ENCODE data around the gene ZNRF1.
"Not testable (repeated sequence)": the region's sequence is repeated elsewhere in the genome, so short reads cannot be mapped to it uniquely, and the experiment has no call there.

ZNRF1 gene

DNA sequence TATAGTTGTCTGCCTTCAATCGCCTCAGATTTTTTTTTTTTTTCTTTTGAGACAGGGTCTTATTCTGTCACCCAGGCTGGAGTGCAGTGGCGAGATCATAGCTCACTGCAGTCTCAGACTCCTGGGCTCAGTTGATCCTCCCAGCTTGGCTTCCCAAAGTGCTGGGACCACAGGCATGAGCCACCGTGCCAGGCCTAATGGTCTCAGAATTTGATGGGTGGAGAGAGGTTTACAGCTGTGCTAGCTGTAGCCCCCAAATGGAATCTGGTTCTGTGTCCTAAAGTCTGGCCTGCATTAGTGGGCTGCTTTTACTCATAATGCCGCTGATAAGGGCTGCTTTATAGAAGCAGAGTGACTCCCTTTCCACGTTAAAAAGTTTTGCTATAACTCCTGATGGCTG is 5.1 kb downstream of the ZNRF1 start:
- DNase-seq: no peak

DNA sequence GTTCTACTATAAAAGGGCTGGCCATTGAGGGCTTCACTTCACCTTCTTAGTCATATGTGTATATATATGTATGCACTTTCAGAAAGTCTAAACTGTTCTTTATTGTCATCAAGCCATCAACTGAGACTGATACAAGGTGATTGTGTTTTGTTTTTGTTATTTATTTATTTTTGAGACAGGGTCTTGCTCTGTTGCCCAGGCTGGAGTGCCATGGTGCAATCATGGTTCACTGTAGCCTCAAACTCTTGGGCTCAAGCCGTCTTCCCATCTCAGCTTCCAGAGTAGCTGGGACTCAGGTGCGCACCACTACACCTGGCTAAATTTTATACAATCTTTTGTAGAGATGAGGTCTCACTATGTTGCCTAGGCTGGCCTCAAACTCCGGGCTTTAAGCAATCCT is 5.6 kb downstream of the ZNRF1 start:
- DNase-seq: no peak

GRCh38 chr16:75005697-75006096 is 6.9 kb downstream of the ZNRF1 start:
- no peak for DNase-seq

DNA sequence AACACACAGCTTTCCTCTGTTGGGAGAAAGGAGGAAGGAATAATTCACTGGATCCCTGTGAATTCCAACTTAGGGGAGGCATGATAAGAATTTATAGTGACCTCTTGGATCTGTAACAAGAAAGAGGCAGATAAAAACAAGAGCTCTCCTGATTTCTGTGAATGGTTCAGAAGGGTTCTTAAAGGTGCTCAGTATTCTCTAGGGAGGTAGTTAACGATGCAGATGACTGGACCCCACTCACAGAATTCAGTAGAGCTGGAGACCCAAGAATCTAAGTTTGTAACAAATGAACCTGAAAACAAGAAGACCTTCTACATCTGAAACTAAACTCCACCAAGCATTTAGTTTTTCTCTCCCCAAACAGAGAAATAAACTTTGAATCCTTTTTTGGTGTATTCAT is 8.6 kb downstream of the ZNRF1 start:
- DNase-seq: no peak

- no peak for DNase-seq
These were observed 11.6 kb downstream of the ZNRF1 start for GRCh38 chr16:75010427-75010826.

GRCh38 chr16:75011634-75012307 is 12.9 kb downstream of the ZNRF1 start:
- peak; percentile 75 for DNase-seq

- DNase-seq: peak; percentile 9
These were observed 13.7 kb downstream of the ZNRF1 start for GRCh38 chr16:75012380-75013081.

DNA sequence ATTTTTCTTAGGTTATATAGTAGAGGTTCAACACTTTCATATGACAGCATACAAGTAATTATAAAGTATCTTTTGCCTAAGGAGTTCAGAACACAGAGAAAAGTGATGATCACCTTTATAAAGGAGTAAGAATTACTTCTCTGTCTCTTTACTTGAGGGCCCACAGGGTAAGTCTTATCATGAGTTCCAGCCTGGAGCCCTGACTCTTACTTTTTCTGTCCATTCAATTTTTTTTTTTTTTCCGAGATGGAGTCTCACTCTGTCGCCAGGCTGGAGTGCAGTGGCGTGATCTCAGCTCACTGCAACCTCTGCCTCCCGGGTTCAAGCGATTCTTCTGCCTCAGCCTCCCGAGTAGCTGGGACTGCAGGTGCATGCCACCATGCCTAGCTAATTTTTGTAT is 14.3 kb downstream of the ZNRF1 start:
- DNase-seq: not testable (repeated sequence)

- no peak for DNase-seq
These were observed 15.5 kb downstream of the ZNRF1 start for GRCh38 chr16:75014318-75014717.

GRCh38 chr16:75016451-75017081 is 17.7 kb downstream of the ZNRF1 start:
- DNase-seq: not testable (repeated sequence)

- DNase-seq: no peak
These were observed 19.1 kb downstream of the ZNRF1 start for GRCh38 chr16:75017670-75018525.

DNA sequence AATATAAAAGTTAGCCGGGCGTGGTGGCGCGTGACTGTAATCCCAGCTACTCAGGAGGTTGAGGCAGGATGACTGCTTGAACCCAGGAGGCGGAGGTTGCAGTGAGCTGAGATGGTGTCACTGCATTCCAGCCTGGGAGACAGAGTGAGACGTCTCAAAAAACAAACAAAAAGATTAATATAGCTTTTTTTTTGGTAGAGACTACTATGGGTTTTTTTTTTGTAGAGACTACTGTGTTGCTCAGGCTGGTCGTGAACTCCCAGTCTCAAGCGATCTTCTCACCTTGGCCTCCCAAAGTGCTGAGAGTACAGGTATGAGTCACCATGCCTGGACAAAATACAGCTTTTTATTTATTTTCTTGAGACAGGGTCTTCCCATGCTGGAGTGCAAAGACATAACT is 20.2 kb downstream of the ZNRF1 start:
- DNase-seq: no peak

- DNase-seq: no peak
These were observed 20.8 kb downstream of the ZNRF1 start for GRCh38 chr16:75019586-75019985.

- DNase-seq: no peak
These were observed 22.6 kb downstream of the ZNRF1 start for GRCh38 chr16:75021410-75021809.

- DNase-seq: no peak
These were observed 23.7 kb downstream of the ZNRF1 start for GRCh38 chr16:75022567-75022966.

GRCh38 chr16:75023009-75023408 is 24.2 kb downstream of the ZNRF1 start:
- no peak for DNase-seq

GRCh38 chr16:75024182-75024581 is 25.4 kb downstream of the ZNRF1 start:
- no peak for DNase-seq

DNA sequence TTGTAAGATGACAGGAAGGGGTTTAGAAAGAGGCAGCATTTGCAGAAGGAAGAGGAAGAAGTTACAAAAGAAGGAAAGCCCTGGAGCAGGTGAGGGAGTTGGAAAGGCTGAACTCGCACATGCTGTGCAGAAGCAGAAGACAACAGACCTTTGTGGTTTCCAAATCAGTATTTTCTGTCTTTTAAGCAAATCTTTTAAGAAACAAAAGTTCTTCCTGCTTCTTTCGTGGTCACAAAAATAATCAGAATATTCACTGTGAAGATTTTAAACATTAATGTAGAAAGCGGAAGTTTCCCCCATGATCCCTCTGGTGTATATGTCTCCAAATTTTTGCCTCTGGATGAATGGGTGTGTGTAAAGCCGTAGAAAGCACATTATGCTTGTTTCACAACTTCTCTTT is 25.8 kb downstream of the ZNRF1 start:
- DNase-seq: no peak

DNA sequence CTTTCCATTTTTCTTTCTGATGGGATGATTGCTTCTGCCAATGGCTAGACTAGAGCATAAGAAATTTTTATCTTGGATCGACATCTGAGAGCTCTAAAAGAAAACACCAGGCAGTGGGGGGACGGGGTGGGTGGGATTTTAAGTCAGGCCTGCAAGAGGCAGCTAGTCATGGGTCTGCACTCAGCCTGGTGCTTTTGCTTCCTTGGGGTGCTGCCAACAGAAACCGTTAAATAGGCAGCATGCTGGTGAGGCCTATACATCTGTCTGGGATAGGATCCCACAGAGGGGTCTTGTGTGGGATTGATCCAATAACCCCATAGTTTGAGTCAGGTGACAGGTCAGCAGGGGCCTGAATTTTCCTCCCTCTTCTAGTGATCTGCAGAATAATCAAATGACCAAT is 26.9 kb downstream of the ZNRF1 start:
- DNase-seq: no peak

- not testable (repeated sequence) for DNase-seq
These were observed 27.5 kb downstream of the ZNRF1 start for GRCh38 chr16:75026239-75026891.

DNA sequence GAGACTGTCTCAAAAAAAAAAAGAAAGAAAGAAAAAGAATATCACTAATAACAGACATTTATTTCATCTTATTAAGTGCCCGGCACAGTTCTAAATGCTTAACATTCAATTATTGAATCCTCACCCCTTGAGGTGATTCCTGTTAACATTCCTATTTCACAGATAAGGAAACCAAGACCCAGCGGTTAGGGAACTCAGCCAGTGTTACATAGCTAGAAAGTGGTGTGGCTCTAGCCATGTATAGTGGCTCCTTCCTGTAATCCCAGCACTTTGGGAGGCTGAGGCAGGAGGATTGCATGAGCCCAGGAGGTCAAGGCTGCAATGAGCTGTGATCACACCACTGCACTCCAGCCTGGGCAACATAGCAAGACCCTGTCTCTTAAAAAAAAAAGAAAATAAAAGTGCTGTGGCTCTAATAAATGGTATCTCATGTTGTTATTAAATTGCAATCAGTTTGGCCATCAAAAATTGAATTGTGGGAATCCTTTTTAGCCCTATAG is 28.1 kb downstream of the ZNRF1 start:
- DNase-seq: no peak

- DNase-seq: no peak
These were observed 28.9 kb downstream of the ZNRF1 start for GRCh38 chr16:75027520-75028300.
